ENCODE results near the gene CD22.

Gene CD22

GRCh38 chr19:35392742-35393715 lies 64.0 kb downstream of the CD22 start:
- DNase-seq, result no peak

GRCh38 chr19:35395382-35396199 lies 66.6 kb downstream of the CD22 start:
- DNase-seq, result no peak

- DNase-seq, result no peak
Observed at GRCh38 chr19:35396240-35396885, 67.4 kb downstream of the CD22 start.
